Upper lobe of left lung (tissue), 6 donors: ENCODE data around the gene BTBD9. TPM values are rescaled to one million over a fixed set of nuclear protein-coding genes. Genes with fewer than 3 reads are reported as not detected.

Source experiments
- ATAC-seq, 2 donors: fragments of 200-7000 bp; cut with Tn5 transposase; one replicate each; pipeline ENCODE4 v1.9.1; 2022; ENCODE audit warnings: mild to moderate bottlenecking in 2 of 2, moderate library complexity in 2 of 2; ENCODE audit not compliant: low FRiP score in 2 of 2
- DNase-seq, 2 donors: peaks; one replicate each; pipeline ENCODE4 v3.0.0-alpha.2; 2019 to 2020
- H3K27ac ChIP-seq, 4 donors: fragments of 200-600 bp; sonication (generic); one replicate each; pipeline ENCODE4 v1.5.1; 2016 to 2019
- H3K27me3 ChIP-seq, 4 donors: fragments of 200-600 bp; sonication (generic); one replicate each; pipeline ENCODE4 v1.5.1; 2017 to 2019
- H3K36me3 ChIP-seq, 4 donors: fragments of 200-600 bp; sonication (generic); one replicate each; pipeline ENCODE4 v1.5.1; 2016 to 2019
- H3K4me1 ChIP-seq, 4 donors: fragments of 200-600 bp; sonication (generic); one replicate each; pipeline ENCODE4 v1.5.1; 2018 to 2019
- H3K4me3 ChIP-seq, 4 donors: fragments of 200-600 bp; sonication (generic); one replicate each; pipeline ENCODE4 v1.5.1; 2017 to 2019; ENCODE audit warnings: mild to moderate bottlenecking in 2 of 4, moderate library complexity in 1 of 4
- H3K9me3 ChIP-seq, 4 donors: fragments of 200-600 bp; sonication (generic); one replicate each; pipeline ENCODE4 v1.5.1; 2018 to 2019
- CTCF ChIP-seq, 6 experiments: fragments of 450-650 bp in 4 of 6; fragments of 200-600 bp in 2 of 6; sonication (generic) in 2 of 6; IDR thresholded peaks; one replicate each; pipeline ENCODE4 v1.5.1; 2016 to 2019; ENCODE audit warnings: antibody characterized with exemption in 6 of 6
- EP300 ChIP-seq, 4 donors: sonication (generic); formaldehyde crosslinking; IDR thresholded peaks; one replicate each; pipeline ENCODE4 v1.5.1; 2017; ENCODE audit warnings: antibody characterized with exemption in 4 of 4, control low read depth in 2 of 4
- POLR2A ChIP-seq, 4 donors: fragments of 450-650 bp; IDR thresholded peaks; one replicate each; pipeline ENCODE4 v1.5.1; 2016 to 2017; ENCODE audit warnings: antibody characterized with exemption in 4 of 4, mild to moderate bottlenecking in 2 of 4
- POLR2AphosphoS5 ChIP-seq, 2 donors: sonication (generic); formaldehyde crosslinking; IDR thresholded peaks; one replicate each; pipeline ENCODE4 v1.5.1; 2017; ENCODE audit warnings: antibody characterized with exemption in 2 of 2
- WGBS, 2 donors: methylation state at CpG; one replicate each; pipeline ENCODE4 v1.1.5; 2017 to 2018; 5-methylcytosine and 5-hydroxymethylcytosine counted together
- total RNA-seq, 6 donors: library from RNA; depleted of rRNA in 4 of 6; stranded (reverse); fragments of >200 nt in 4 of 6; gene quantifications; one replicate each; pipeline versions ENCODE4 v1.1.0 to v1.2.1, GENCODE V29; 2016 to 2021
- donor health status: DM: no; HTN: no; CAD: no; lungs with moderate emphysema.
- donor health status: DM: no; HTN: yes; CAD: no; lungs with severe emphysema.

BTBD9 gene
- total RNA-seq, 6 donors from 2014 or later: 18.2 to 60.8 (median 44.9) TPM

DNA sequence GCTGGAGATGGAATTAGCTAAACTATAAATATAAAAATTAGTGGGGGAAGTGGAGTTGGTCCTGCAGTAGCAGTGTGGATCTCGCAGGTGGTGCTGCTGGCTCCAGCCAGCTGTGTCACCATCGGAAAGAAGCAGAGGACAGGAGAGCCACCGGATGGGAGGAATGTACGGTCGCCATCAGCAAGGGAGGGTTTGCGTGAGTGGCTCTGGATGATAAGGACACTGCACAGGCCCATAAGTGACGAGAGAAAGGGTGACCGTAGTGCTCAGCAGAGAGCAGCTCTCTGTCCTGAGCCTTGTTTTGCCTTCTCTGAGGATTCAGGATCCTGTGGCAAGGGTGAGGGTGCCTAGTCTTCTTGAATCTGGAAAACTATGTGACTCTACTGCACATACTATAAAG, 441.5 kb downstream of the BTBD9 start:
- no peak overlapping the region for H3K4me3 ChIP-seq
- DNase-seq (peak in 1 of 2 donors; percentile 13), ATAC-seq (no peak)
- H3K4me1 ChIP-seq: peaks cover 0 to 7% (median 0%) of the 10 kb centered on the region in 4 donors
- WGBS, 2 donors: 94 to 98% methylated on average over 8 of the region's 8 CpGs
- no peaks in the 10 kb centered on the region for H3K27me3 ChIP-seq
- H3K27ac ChIP-seq: no peak overlapping the region
- H3K36me3 ChIP-seq: no peaks in the 10 kb centered on the region
- TF ChIP-seq EP300 (IDR thresholded peaks at IDR 0.05) (no peak), CTCF (IDR thresholded peaks at IDR 0.05) (no peak), POLR2AphosphoS5 (IDR thresholded peaks at IDR 0.05) (no peak), POLR2A (IDR thresholded peaks at IDR 0.05) (no peak)
- H3K9me3 ChIP-seq: no peaks in the 10 kb centered on the region

GRCh38 chr6:38195113-38195635, 444.6 kb downstream of the BTBD9 start:
- H3K27me3 ChIP-seq: no peaks in the 10 kb centered on the region
- H3K9me3 ChIP-seq: no peaks in the 10 kb centered on the region
- no peak overlapping the region for H3K4me3 ChIP-seq
- H3K36me3 ChIP-seq: peaks cover 0 to 7% (median 2%) of the 10 kb centered on the region in 4 donors
- ATAC-seq (no peak), DNase-seq (peak in 1 of 2 donors; percentile 20)
- no peak overlapping the region for H3K27ac ChIP-seq
- peaks cover 0 to 7% (median 0%) of the 10 kb centered on the region in 4 donors for H3K4me1 ChIP-seq
- no peak for TF ChIP-seq EP300 (IDR thresholded peaks at IDR 0.05)
- 77 to 86% methylated on average over 5 of the region's 5 CpGs for WGBS, 2 donors

DNA sequence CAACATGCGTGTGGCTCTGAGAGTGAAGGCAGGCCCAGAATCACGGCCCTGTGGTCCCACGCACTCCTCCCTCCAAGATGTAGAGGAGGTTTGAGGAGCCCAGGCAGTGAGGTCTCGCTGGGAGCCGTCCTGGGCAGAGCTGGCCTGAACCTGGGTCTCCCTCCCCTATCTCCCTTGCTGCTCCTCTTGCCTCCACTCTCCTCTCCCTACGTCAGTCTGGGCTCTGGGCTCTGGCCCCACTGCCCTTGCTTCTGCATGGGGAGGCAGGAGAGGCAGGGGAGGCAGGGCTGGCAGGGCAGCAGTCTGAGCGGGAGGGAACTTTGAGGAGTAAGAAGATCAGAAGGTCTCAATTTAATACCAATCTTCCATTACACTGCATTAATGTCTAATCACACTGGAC, 445.1 kb downstream of the BTBD9 start:
- H3K4me1 ChIP-seq: peaks cover 0 to 7% (median 0%) of the 10 kb centered on the region in 4 donors
- H3K27ac ChIP-seq: no peak overlapping the region
- WGBS, 2 donors: 88 to 94% methylated on average over 7 of the region's 7 CpGs
- no peak overlapping the region for H3K4me3 ChIP-seq
- ATAC-seq (peak in 1 of 2 donors; percentile 9), DNase-seq (peak in 1 of 2 donors; percentile 8)
- no peak for TF ChIP-seq POLR2AphosphoS5 (IDR thresholded peaks at IDR 0.05)
- TF ChIP-seq POLR2A (IDR thresholded peaks at IDR 0.05): no peak
- TF ChIP-seq CTCF (IDR thresholded peaks at IDR 0.05): no peak
- no peak for TF ChIP-seq EP300 (IDR thresholded peaks at IDR 0.05)
- H3K36me3 ChIP-seq: peaks cover 0 to 7% (median 2%) of the 10 kb centered on the region in 4 donors
- H3K27me3 ChIP-seq: no peaks in the 10 kb centered on the region
- no peaks in the 10 kb centered on the region for H3K9me3 ChIP-seq

- Histone ChIP-seq H3K4me1 (peaks cover 0 to 7% (median 0%) of the 10 kb centered on the region in 4 donors), H3K36me3 (peaks cover 0 to 7% (median 2%) of the 10 kb centered on the region in 4 donors), H3K27ac (no peak overlapping the region), H3K27me3 (no peaks in the 10 kb centered on the region), H3K9me3 (no peaks in the 10 kb centered on the region), H3K4me3 (no peak overlapping the region)
- peak in 1 of 2 donors; percentile 9 for DNase-seq
- no peak for ATAC-seq
- no peak for TF ChIP-seq EP300 (IDR thresholded peaks at IDR 0.05)
- TF ChIP-seq CTCF (IDR thresholded peaks at IDR 0.05): no peak
- no peak for TF ChIP-seq POLR2AphosphoS5 (IDR thresholded peaks at IDR 0.05)
- TF ChIP-seq POLR2A (IDR thresholded peaks at IDR 0.05): no peak
- WGBS, 2 donors: 80 to 97% methylated on average over 2 of the region's 2 CpGs
These were observed 445.5 kb downstream of the BTBD9 start for GRCh38 chr6:38194282-38194572.

- 80 to 91% methylated on average over 8 to 9 of the region's 9 CpGs for WGBS, 2 donors
- Histone ChIP-seq H3K27me3 (no peaks in the 10 kb centered on the region), H3K4me3 (no peak overlapping the region), H3K36me3 (peaks cover 0 to 7% (median 2%) of the 10 kb centered on the region in 4 donors), H3K9me3 (no peaks in the 10 kb centered on the region), H3K27ac (no peak overlapping the region), H3K4me1 (peaks cover 0 to 7% (median 0%) of the 10 kb centered on the region in 4 donors)
- no peak for DNase-seq
- no peak for ATAC-seq
- TF ChIP-seq POLR2A (IDR thresholded peaks at IDR 0.05) (no peak), POLR2AphosphoS5 (IDR thresholded peaks at IDR 0.05) (no peak), CTCF (IDR thresholded peaks at IDR 0.05) (no peak), EP300 (IDR thresholded peaks at IDR 0.05) (no peak)
These were observed 446.0 kb downstream of the BTBD9 start for GRCh38 chr6:38193481-38194281.
